OCI-LY3 (cell line): ENCODE measurements around the gene ZBTB38.

Source experiments
- EZH2phosphoT487 ChIP-seq: fragments of 200-600 bp; shearing (Covaris generic); IDR thresholded peaks from 2 replicates; pipeline ENCODE4 v1.6.1; 2018; ENCODE audit warnings: antibody characterized with exemption, mixed run types, low read depth
- TF ChIP-seq, protein P1 (sequence below): fragments of 200-600, 300-600 bp; sonication (generic); IDR thresholded peaks from 2 replicates; pipeline ENCODE4 v1.5.1; 2014; ENCODE audit warnings: antibody characterized with exemption, low read length, low read depth

DNA sequence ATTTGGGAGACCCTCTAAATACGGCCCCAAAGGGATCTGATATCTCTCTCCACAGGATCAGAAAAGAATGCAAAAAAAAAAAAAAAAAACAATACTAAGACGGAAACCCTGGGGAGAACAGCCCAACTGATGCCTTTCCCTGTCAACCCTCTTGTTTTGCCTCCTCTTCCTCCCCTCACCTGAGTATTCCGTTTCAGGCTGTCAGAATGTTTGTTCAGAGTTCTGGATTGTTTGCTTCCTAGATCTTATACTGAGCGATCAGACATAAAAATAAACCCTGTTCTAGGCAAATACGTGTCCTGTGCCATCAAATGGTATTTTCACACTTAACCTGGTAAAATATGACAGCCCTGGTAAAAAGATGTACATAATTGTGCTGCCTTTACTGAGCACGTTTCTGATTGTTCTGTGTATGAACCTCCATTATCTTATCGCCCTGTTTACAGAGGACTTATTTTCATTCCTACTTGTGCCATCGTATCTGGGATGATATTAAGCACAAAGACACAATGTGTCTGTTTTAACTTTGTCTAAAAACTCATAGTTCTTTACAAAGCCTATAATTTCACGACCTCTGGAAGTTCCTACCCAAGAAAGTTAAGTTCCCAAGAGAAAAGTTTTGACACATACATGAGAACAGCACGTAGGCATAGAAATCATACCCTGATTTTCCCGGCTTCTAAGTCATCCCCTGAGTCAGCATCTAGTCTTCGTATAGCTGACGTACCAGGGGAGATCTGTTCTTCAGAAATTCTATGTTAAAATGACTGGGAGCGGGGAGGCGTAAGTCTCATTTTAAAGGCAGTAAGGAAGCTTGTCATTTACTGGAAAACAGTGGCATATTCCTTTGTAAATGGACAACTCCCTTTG, 856 bp downstream of the ZBTB38 start:
- TF ChIP-seq, protein P1, sequence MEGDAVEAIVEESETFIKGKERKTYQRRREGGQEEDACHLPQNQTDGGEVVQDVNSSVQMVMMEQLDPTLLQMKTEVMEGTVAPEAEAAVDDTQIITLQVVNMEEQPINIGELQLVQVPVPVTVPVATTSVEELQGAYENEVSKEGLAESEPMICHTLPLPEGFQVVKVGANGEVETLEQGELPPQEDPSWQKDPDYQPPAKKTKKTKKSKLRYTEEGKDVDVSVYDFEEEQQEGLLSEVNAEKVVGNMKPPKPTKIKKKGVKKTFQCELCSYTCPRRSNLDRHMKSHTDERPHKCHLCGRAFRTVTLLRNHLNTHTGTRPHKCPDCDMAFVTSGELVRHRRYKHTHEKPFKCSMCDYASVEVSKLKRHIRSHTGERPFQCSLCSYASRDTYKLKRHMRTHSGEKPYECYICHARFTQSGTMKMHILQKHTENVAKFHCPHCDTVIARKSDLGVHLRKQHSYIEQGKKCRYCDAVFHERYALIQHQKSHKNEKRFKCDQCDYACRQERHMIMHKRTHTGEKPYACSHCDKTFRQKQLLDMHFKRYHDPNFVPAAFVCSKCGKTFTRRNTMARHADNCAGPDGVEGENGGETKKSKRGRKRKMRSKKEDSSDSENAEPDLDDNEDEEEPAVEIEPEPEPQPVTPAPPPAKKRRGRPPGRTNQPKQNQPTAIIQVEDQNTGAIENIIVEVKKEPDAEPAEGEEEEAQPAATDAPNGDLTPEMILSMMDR: no peak
- no peak for TF ChIP-seq EZH2phosphoT487
